Neural crest cell (in vitro differentiated cells): ENCODE data around the gene SLC9B1. TPM values are rescaled to one million over a fixed set of nuclear protein-coding genes. Genes with fewer than 3 reads are reported as not detected.

Experiments
- DNase-seq: peaks from one replicate; pipeline ENCODE4 v3.0.0; 2021; ENCODE audit warnings: low read depth, mixed read lengths, low spot score
- H3K27ac Mint-ChIP-seq: one replicate; pipeline ENCODE4 v1.8.0; 2021; ENCODE audit warnings: mild to moderate bottlenecking, mixed read lengths; ENCODE audit not compliant: unreplicated experiment
- H3K27me3 Mint-ChIP-seq: 2 replicates; pipeline ENCODE4 v1.8.0; 2021; ENCODE audit warnings: low read depth, mild to moderate bottlenecking, mixed read lengths
- H3K36me3 Mint-ChIP-seq: 2 replicates; pipeline ENCODE4 v1.8.0; 2021; ENCODE audit warnings: low read depth, mild to moderate bottlenecking, mixed read lengths
- H3K4me1 Mint-ChIP-seq: 2 replicates; pipeline ENCODE4 v1.8.0; 2021; ENCODE audit warnings: mixed read lengths
- H3K4me3 Mint-ChIP-seq: one replicate; pipeline ENCODE4 v1.8.0; 2021; ENCODE audit warnings: mild to moderate bottlenecking, mixed read lengths
- H3K9me3 Mint-ChIP-seq: 2 replicates; pipeline ENCODE4 v1.8.0; 2021; ENCODE audit warnings: mixed read lengths
- total RNA-seq: library from RNA; stranded (reverse); gene quantifications from 2 replicates; pipeline ENCODE4 v1.2.1, GENCODE V29; 2021
- TF ChIP-seq, protein P1 (sequence below): fragments of 200-600 bp; sonication (generic); conservative IDR thresholded peaks from 2 replicates; pipeline ENCODE4 v1.5.0; 2021; ENCODE audit warnings: antibody characterized with exemption, mild to moderate bottlenecking

SLC9B1 gene
- total RNA-seq, 1 donor from 2014 or later, result 1.7 TPM

DNA sequence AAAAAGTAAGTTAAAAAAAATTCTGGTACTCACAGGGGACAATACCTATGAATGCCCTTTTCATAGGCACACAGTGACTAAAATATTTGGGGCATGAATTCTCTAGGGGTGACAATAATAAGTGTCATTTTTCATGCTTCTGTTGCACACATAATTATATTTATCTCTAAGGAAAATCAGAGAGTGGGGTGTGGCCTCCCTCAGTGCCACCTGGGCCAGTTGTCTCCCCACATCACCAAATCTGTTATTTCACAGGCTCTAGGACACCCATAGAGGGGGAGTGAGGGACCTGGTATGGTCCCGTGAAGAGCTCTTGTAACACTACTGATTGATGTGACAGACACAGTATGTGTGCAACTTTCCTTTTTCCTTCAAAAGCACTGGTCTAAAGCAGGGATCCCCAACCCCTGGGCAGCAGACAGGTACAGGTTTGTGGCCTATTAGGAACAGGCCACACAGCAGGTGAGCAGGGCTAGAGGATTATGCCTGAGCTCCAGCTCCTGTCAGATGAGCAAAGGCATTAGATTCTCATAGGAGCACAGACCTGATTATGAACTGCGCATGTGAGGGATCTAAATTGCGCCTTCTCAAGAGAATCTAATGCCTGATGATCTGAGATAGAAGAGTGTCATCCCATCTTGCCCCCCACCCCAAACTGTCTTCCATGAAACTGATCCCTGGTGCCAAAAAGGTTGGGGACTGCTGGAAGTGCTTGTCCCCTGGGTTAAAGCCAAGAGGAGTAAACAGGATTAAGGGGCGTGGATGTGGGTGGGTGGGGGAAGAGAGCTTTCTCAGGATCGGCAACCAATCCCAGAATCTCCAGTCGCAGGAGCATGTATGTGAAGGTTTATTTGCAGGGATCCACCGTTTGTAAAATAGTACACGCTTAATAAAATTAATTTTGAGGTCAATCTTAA, 856 bp downstream of the SLC9B1 start:
- TF ChIP-seq, protein P1, sequence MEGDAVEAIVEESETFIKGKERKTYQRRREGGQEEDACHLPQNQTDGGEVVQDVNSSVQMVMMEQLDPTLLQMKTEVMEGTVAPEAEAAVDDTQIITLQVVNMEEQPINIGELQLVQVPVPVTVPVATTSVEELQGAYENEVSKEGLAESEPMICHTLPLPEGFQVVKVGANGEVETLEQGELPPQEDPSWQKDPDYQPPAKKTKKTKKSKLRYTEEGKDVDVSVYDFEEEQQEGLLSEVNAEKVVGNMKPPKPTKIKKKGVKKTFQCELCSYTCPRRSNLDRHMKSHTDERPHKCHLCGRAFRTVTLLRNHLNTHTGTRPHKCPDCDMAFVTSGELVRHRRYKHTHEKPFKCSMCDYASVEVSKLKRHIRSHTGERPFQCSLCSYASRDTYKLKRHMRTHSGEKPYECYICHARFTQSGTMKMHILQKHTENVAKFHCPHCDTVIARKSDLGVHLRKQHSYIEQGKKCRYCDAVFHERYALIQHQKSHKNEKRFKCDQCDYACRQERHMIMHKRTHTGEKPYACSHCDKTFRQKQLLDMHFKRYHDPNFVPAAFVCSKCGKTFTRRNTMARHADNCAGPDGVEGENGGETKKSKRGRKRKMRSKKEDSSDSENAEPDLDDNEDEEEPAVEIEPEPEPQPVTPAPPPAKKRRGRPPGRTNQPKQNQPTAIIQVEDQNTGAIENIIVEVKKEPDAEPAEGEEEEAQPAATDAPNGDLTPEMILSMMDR, result no peak
- peaks cover 7% of the 10 kb centered on the region for H3K36me3 Mint-ChIP-seq
- peak overlapping the region; percentile 97 for H3K27ac Mint-ChIP-seq
- peaks cover 3% of the 10 kb centered on the region for H3K9me3 Mint-ChIP-seq
- DNase-seq, result no peak
- peak overlapping the region; percentile 88 for H3K4me3 Mint-ChIP-seq
- no peaks in the 10 kb centered on the region for H3K27me3 Mint-ChIP-seq
- H3K4me1 Mint-ChIP-seq, result peaks cover 13% of the 10 kb centered on the region

DNA sequence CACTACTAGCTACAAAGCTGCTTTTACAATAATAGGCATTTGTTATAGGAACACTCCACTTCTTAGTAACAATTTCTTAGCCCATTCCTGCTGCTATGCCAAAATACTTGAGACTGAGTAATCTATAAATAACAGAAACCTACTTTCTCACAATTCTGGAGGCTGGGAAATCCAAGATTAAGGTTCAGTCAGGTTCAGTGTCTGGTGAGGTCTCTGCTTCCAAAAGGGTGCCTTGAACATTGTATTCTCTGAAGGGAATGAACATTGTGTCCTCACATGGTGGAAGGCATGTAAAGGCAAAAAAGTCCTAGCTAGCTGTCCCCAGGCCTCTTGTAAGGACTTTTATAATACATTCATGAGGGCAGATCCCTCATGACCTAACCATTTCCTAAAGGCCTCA, 7.0 kb downstream of the SLC9B1 start:
- TF ChIP-seq, protein P1, result no peak
- H3K36me3 Mint-ChIP-seq, result no peaks in the 10 kb centered on the region
- no peak overlapping the region for H3K27ac Mint-ChIP-seq
- H3K9me3 Mint-ChIP-seq, result no peaks in the 10 kb centered on the region
- no peaks in the 10 kb centered on the region for H3K4me1 Mint-ChIP-seq
- DNase-seq, result no peak
- H3K4me3 Mint-ChIP-seq, result no peak overlapping the region
- H3K27me3 Mint-ChIP-seq, result no peaks in the 10 kb centered on the region

DNA sequence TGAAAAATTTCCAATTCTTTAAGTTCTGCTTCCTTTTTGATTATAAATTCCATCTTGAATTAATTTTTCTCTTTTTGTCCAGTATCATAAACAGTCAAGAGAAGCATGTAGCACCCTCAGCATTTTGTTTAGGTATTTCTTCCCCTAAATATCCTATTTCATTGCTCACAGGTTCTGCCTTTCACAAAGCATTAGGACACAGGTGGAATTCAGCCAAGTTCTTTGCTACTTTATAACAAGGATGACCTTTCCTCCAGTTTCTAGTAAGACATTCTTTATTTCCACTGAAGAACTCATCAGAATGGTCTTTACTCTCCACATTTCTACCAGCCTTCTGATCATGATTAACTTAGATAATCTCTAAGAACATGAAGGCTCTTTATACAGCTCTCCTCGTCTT, 7.4 kb downstream of the SLC9B1 start:
- H3K36me3 Mint-ChIP-seq, result no peaks in the 10 kb centered on the region
- no peak for DNase-seq
- H3K9me3 Mint-ChIP-seq, result no peaks in the 10 kb centered on the region
- no peaks in the 10 kb centered on the region for H3K4me1 Mint-ChIP-seq
- H3K4me3 Mint-ChIP-seq, result no peak overlapping the region
- TF ChIP-seq, protein P1, result no peak
- H3K27me3 Mint-ChIP-seq, result no peaks in the 10 kb centered on the region
- no peak overlapping the region for H3K27ac Mint-ChIP-seq

DNA sequence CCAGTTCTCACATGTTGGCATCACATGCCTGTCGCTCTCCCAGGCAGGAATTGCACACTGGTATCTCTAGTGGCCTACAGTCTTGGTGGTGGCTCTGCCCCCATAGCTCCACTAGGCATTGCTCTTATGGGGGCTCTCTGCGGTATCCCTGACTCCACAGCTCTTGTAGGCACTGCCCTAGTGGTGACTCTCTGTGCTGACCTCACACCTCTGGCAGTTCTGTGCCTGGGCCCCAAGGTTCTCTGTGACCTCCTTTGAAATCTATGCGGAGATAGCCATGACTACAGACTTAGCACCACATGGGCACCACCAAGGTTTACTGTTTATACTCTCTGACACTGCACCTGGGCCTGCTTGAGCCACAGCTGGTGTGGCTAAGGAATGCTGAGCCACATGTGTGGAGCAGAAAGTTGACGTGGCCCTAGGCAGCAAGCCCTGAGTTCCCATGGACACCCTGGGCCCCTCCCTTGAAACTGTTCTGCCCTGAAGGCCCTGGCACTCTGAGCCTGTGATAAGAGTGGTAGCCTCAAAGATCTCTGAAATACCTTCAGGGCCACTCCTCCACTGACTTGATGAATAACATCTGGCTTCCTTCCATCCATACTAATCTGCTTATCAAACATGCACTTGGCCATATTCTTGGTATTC, 8.0 kb downstream of the SLC9B1 start:
- Mint-ChIP-seq H3K36me3 (no peaks in the 10 kb centered on the region), H3K4me3 (no peak overlapping the region), H3K9me3 (no peaks in the 10 kb centered on the region), H3K27me3 (no peaks in the 10 kb centered on the region), H3K27ac (no peak overlapping the region), H3K4me1 (no peaks in the 10 kb centered on the region)
- TF ChIP-seq, protein P1, result no peak
- no peak for DNase-seq

DNA sequence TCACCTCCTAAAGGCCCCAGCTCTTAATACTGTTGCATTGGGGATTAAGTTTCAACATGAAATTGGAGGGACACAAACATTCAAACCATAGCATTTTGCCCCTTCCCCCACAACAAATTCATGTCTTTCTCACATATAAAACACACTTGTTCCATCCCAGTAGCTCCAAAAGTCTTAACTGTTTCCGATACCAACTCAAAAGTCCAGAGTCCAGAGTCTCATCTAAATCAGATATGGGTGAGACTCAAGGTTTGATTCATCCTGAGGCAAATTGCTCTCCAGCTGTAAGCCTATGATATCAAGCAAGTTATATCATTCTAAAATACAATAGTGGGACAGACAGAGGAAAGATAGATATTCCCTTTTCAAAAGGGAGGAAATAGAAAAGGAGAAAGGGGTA, 8.7 kb downstream of the SLC9B1 start:
- no peaks in the 10 kb centered on the region for H3K4me1 Mint-ChIP-seq
- no peak overlapping the region for H3K4me3 Mint-ChIP-seq
- H3K36me3 Mint-ChIP-seq, result no peaks in the 10 kb centered on the region
- no peak for DNase-seq
- H3K27ac Mint-ChIP-seq, result no peak overlapping the region
- H3K9me3 Mint-ChIP-seq, result no peaks in the 10 kb centered on the region
- TF ChIP-seq, protein P1, result no peak
- no peaks in the 10 kb centered on the region for H3K27me3 Mint-ChIP-seq
